GM10248 (cell line): Measurements from ENCODE around the gene AAR2.

ENCODE experiments used
- CTCF ChIA-PET: fragments of 300-600 bp; sonication (Branson Sonifier 250); formaldehyde crosslinking; extraction: SDS; loops from one replicate; lab custom pipeline; 2021; ENCODE audit warnings: antibody characterized with exemption; lab: Yijun Ruan, JAX
- POLR2A ChIA-PET: fragments of 350-650 bp; sonication (Branson Sonifier 250); formaldehyde crosslinking; extraction: SDS; loops from one replicate; lab custom pipeline; 2020; ENCODE audit warnings: antibody characterized with exemption; lab: Yijun Ruan, JAX
- DNase-seq: peaks from one replicate; pipeline ENCODE4 v3.0.0; 2012; ENCODE audit errors: extremely low spot score
- TF ChIP-seq, protein P1 (sequence below): IDR thresholded peaks from 2 replicates; pipeline ENCODE4 v1.5.1; 2012; ENCODE audit warnings: mild to moderate bottlenecking, low read depth; ENCODE audit errors: extremely low read depth, missing control alignments, control extremely low read depth

AAR2 gene

DNA sequence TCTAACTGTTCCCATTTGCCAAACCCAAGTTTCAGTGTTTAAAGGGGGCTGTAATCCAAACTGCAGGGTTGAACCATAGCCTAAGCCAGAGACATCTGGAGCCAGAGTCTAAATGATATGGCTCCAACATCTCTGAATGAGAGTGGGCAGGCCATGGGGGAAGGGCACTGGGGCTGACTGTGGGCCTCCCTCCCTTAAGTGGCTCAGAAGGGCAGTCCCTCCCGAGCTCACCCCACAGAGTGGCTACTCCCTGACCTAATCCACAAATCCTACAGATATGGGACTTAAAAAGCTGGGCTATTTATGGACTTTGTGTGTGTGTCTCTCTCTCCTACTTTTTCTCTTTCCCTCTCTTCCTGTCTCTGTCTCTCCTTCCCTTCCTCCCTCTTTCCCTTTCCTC is 35.8 kb upstream of the AAR2 start:
- TF ChIP-seq, protein P1, sequence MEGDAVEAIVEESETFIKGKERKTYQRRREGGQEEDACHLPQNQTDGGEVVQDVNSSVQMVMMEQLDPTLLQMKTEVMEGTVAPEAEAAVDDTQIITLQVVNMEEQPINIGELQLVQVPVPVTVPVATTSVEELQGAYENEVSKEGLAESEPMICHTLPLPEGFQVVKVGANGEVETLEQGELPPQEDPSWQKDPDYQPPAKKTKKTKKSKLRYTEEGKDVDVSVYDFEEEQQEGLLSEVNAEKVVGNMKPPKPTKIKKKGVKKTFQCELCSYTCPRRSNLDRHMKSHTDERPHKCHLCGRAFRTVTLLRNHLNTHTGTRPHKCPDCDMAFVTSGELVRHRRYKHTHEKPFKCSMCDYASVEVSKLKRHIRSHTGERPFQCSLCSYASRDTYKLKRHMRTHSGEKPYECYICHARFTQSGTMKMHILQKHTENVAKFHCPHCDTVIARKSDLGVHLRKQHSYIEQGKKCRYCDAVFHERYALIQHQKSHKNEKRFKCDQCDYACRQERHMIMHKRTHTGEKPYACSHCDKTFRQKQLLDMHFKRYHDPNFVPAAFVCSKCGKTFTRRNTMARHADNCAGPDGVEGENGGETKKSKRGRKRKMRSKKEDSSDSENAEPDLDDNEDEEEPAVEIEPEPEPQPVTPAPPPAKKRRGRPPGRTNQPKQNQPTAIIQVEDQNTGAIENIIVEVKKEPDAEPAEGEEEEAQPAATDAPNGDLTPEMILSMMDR = no peak
- ChIA-PET CTCF (interaction anchor here (0.6 to 7.8 kb wide), 27 partner anchors 10 to 258 kb away, joined by 3 to 84 read pairs (median 4); partner anchors contain the start of gene AAR2), POLR2A (no interaction called here)
- DNase-seq = no peak

DNA sequence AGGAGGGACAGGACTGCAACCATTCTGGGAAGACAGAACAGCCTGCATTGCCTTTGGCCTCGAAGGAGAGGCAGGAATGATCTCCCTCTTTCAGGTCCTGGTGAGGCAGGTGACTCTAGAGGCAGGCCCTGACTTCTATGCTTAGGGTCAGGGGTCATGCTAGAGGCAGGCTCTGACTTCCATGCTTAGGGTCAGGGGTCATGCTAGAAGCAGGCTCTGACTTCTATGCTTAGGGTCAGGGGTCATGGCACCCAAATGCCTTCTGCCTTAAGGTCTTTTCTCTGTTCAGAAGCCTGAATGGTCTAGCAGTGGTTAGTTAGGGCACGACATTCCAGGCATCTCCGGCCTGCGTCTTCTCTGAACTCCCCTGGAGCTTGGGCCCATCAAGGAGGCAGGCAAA is 35.1 kb upstream of the AAR2 start:
- TF ChIP-seq, protein P1 = no peak
- ChIA-PET CTCF (interaction anchor here (1.2 to 7.8 kb wide), 13 partner anchors 11 to 238 kb away, joined by 3 to 84 read pairs (median 10); no protein-coding TSS in a partner anchor), POLR2A (no interaction called here)
- no peak for DNase-seq

DNA sequence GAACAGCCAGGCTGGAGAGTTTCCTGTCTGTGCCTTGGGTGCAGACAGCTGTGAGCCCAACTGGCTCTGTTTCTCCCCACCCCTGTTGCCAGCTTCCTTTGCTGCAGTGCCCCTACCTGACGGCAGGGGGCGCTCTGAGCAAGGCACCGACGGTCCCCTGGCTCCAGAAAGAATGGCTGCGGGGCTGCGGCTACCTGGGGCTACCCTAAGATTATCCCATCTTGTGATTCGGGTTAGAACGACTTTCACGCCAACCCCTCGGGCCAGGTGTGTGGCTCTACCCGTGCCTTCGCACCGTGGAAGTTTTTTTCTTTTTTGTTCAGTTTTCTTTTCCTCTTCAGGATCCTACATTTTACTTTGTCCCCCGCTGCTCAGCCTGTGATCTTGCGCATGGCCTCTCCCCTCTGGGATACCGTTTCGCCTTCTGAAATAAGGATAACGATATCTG is 33.4 kb upstream of the AAR2 start:
- peak; percentile 87 for DNase-seq
- CTCF ChIA-PET = interaction anchor here (0.5 to 7.8 kb wide), 61 partner anchors 9 to 719 kb away, joined by 3 to 84 read pairs (median 4); partner anchors contain the start of gene AAR2
- TF ChIP-seq, protein P1 = peak; percentile 100
- POLR2A ChIA-PET = no interaction called here

DNA sequence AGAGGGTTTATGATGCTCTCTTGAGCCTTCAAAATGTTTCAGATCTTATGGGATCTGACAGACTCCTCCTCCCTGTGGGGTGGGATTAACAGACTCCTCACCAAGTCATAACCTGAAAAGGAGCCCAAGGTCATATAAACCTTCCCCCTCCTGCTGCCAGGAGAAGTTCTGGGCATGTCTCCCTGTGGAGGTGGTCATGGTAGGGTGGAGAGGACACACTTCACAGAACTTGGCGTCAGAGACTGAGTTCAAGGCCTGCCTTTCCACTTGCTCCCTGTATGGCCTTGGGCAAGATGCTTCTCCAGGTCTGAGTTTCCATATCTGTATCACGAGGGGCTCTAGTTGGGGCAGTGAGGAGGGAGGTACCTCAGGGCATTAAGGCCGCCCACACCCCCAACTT is 32.4 kb upstream of the AAR2 start:
- CTCF ChIA-PET = interaction anchor here (0.7 to 7.8 kb wide), 14 partner anchors 9 to 683 kb away, joined by 3 to 84 read pairs (median 12); partner anchors contain the start of gene AAR2
- no peak for DNase-seq
- TF ChIP-seq, protein P1 = no peak
- POLR2A ChIA-PET = no interaction called here

DNA sequence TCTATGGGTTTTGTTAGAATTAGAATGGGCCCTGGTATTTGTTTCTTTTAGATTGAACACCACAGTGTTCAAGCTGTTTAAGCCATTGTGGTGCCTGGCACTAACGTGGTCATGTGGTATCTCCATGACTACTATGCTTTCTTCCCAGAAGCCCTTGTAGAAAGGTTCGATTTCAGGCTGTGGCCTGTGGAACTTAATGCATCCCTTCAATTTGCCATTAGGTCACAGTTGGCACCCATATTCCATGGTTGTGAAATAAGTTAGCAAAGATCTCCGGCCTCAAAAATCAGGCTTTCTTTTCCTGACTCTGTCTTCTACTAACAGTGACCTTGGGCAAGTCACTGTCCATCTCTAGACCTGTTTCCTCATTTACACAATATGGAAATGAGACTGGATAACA is 31.3 kb upstream of the AAR2 start:
- CTCF ChIA-PET = no interaction called here
- no peak for DNase-seq
- POLR2A ChIA-PET = no interaction called here
- TF ChIP-seq, protein P1 = no peak

DNA sequence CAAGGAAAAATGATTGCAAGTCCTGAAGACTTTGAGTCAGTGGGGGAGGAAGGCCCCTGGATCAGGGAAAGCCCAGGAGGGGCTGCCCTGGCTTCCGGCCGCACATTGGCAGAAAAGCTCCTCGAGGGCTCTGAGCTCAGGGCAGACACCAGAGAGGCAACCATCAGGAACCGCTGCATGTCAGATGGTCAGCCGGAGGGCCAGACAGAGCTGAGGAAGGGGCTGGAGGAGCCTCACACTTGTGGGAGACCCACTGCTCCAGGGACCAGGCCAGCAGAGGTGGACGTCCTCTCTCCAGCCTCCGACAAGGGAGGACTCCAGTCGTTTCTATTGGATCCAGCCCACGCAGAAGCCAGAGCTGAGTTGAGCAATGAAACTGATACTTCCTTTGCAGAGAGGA is 30.2 kb upstream of the AAR2 start:
- POLR2A ChIA-PET = no interaction called here
- TF ChIP-seq, protein P1 = no peak
- CTCF ChIA-PET = interaction anchor here (0.9 to 1.8 kb wide), 3 partner anchors 13 to 233 kb away, joined by 3 to 7 read pairs (median 4); no protein-coding TSS in a partner anchor
- no peak for DNase-seq
